Endometrial microvascular endothelial cells (primary cell): Measurements from ENCODE around the gene ENTHD1. TPM values are rescaled to one million over a fixed set of nuclear protein-coding genes. Genes with fewer than 3 reads are reported as not detected.
"Not testable (repeated sequence)": the region's sequence is repeated elsewhere in the genome, so short reads cannot be mapped to it uniquely, and the experiment has no call there.

Source experiments
- in situ Hi-C: cut with HindIII; loops from 2 replicates; pipeline ENCODE4 v1.10.0; 2017; ENCODE audit warnings: low sequenced_read_pairs, low pct_unique_long_range_greater_than_20kb; ENCODE audit errors: inconsistent ontology term
- total RNA-seq: library from RNA; depleted of rRNA; stranded (reverse); fragments of >200 nt; gene quantifications from one replicate; pipeline ENCODE4 v1.2.3, GENCODE V29; 2015; ENCODE audit errors: inconsistent ontology term

The ENTHD1 gene
- total RNA-seq, 1 donor from 2014 or later = not detected

DNA sequence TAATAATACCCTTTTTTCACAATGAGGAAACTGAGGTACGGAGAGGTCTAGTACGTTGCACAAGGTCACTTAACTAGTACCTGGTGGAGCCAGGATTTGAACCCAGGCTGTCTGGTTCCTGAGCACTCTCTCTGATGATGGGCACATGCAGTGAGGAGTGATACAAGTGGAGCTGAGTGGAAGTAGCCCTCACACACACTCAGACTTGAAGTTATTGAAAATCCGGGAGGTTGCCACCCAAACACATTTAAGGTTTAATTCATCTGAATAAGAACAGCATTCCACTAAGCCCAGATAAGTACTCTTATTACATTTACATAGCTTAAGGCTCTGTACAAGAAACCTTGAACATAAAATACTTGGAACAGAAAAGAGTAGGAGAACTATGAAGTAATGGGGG lies 12.1 kb upstream of the ENTHD1 start:
- in situ Hi-C loops = no loop called here

DNA sequence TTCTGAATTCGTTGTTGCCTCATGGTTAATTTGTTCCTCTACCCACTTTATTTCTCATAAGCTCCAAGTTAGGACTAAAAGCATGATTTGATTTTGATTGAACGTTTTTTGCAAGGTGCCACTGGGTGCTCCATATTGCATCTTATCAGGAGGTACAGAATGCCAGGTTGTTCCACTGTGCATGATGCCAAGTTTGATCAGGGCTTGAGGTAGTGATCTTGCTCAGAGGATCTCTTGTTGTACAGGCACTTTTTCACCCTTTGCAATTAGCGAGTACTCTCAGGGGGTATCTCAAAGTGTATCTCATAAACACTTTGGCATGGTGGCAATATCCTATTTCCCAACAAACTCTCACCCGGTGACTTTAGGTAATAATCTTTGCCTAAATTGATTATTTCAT lies 11.3 kb upstream of the ENTHD1 start:
- in situ Hi-C loops = no loop called here

DNA sequence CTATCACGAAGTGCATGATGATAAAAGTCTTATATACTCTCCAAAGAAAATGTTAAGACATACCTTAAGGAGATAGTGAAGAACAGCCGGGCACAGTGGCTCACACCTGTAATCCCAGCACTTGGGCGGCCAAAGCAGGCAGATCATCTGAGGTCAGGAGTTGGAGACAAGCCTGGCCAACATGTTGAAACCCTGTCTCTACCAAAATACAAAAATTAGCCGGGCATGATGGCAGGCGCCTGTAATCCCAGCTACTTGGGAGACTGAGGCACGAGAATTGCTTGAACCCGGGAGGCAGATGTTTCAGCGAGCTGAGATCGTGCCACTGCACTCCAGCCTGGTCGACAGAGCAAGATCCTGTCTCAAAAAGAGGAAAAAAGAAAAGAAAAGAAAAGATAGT lies 10.5 kb upstream of the ENTHD1 start:
- in situ Hi-C loops = not testable (repeated sequence)

DNA sequence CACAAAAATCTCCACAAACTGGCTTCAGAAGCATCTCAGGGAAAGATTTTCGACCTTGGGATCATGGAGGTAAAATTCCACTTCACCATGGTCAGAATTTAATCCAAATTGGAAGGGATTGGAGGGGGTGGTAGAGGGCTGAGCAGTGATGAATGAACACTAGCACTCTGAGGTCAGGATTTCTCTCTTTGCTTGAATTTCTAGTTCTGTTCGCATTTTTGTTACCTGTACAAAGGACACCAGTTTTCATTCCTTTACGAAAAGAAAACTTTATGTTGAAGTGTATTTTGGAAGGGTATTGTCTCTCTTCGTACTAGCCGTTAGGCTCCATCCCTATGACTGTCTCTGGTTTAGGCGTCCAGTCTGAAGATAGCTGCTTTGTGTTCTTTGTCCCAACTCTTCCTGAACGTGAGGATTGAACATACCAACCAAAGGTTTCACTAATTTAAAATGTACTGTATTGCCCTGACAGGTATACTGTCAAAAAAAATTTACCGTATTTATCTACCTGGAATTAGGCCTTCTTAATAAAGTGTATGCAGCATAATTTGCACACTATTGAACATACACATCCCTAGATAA lies 8.1 kb upstream of the ENTHD1 start:
- in situ Hi-C loops = no loop called here

DNA sequence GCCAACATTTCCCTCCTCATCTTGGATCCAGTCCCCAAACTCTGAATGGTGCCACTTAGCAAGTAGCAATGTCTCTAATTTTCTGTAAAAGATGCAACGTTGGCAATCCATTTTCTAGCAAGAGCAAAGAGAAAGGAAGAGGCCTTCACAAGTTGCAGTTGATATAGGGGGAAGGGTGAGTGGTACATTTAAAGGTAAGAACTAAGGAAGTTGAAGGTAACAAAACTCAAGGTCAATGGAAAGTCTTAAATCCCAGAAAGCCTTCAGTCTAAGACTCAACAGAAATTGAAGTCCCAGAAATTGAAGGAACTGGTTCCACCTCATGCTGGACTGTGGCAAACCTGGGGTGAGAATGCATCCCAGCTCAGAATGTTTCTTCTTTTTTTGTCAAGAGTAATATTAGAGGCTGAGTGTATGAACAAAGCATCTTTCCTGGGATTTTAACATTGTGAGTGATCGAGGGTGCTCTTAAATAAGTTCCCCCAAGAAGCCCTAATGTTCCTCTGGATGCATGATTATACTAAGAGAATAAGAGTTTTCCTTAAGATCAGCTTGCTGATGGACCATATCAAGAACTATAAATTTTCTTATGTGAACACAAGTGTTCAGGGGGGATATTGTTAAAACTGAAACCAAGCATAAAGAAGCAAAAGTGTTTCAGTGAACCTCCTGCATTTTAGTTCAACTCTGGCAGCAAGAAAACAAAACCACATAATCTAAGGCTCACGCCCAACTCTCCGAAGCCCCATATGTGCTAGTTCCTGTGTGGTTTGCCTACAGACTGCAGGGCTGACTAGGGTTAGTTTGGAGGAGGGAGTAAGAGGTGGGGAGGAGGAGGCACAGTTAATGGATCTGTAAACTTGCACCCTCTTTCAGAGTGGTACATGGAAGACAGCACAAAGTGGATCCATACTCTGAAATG lies 7.0 kb upstream of the ENTHD1 start, which contains the start of gene GRAP2:
Gene GRAP2, plus strand, starts transcription at position 779 of the 922 bp plus-strand sequence. CDS start 46,023 bp downstream, outside the sequence.
- in situ Hi-C loops = no loop called here

DNA sequence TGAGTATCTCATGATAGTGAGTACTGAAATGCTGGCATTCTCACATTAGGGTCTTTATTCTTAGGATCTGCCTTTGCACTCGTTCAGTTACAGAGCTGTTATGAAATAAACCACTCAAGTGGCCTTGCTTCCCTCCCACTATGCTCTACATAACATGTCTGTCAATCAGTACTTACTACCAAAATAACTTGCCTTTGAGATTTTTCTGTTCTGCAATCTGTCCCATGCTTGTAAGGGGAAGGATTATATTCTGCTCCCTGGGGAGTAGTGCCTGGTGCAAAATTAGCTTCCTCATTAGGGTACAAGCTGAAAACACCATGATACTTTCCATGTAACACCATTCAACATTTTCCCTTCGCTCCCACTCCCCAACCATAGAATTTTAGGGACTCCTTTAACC lies 5.4 kb upstream of the ENTHD1 start:
- in situ Hi-C loops = no loop called here

DNA sequence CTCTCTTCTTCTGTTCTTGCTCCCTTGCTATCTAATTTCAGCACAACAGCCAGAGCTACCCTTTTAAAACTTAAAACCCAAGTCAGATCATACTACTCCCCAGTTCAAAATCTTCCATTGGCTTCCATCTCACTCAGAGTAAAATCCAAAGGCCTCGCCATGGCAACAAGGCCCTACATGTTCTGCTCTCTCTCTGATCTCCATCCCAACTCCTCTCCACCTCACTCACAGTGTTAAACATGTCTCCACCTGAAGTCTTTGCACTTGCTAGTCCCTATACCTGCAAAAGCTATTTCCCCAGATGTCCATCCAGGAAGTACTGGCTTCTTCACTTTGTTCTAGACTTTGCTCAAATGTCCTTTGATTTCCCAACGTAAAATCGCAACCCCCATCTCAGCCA lies 4.3 kb upstream of the ENTHD1 start:
- in situ Hi-C loops = no loop called here

DNA sequence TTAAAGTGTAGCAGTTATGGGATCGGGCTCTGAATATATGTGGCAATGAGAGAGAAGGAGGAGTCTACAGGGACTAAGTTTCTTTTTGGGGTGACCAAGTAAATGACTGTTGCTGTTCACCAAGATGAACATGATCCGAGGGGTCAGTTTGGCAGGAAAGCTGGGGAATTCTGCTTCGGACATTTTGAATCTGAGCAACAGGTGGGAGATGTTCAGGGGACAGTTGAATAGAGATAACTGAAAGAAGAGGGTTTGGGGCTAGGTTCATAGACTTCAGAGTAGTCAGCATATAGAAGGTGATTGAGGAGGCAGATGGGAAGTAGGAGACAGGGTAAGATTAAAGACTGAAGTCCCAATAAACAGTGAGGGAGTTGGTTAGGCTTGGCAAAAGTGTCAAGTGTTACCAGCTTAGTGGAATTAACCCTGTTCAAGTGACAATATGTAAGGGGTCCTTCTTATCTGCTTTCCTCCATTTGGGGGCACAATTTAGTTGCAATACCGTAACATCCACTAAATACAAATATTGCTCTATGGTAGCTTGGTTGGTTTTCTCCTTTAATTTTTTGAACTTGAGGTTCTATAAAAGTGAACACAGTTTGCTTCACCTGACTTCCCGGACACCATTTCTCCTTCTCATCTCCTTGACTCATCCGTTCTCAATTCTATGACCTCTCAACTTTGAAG lies 2.9 kb upstream of the ENTHD1 start:
- in situ Hi-C loops = no loop called here

DNA sequence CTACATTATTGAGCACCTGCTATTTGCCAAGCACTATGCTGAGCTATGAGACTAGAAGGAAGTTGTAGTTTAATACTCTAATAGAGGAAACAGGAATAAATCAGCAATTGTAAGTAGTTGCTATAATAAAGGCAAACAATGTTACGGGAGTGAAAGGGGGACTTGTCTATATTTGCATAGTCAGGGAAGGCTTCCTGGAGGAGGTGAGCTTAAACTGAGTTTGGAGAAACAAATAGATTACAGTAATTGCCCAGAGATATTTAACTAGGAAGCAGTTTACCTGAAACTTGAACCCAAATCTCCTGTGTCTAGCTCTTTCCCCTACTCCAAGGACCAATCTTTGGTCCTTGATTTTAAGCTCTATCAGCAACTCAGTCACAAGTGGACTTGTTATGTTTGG lies 2.1 kb upstream of the ENTHD1 start:
- in situ Hi-C loops = no loop called here

DNA sequence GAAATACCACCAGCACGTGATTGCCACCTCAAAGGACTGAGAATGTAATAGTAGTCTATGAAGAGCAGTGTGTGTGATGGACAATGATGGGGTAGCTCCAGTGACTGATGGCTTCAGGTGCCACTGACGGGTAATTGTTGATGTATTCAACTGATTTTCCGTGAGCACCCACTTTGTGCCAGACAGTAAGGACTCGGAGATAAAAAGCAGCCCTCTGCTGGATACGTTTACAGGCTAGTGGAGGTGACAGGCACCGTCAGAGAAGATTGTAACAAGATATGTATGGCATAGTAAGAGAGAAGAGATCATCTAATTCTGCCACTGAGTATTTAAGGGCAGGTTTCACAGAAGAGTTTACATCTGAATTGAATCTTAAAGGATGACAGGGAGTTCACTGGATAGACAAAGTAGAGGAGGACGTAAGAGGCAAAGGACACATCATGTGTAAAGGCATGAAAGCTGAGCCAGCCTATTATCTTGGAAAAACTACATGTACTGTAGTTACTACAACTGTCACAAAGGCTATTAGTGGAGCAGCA lies 1.1 kb upstream of the ENTHD1 start:
- in situ Hi-C loops = no loop called here

DNA sequence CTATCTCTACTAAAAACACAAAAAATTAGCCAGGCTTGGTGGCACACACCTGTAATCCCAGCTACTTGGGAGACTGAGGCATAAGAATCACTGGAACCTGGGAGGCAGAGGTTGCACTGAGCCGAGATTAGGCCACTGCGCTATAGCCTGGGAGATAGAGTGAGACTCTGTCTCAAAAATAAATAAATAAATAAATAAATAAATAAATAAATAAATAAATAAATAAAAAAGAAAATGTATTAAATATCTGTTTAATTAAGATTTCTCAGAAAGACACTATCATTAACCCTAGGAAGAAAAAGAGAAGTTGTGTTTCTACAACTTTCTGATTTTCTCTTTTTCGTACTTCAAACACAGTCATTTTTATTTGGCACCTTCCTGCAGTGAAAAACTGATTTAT lies 3.6 kb downstream of the ENTHD1 start:
- in situ Hi-C loops = not testable (repeated sequence)

DNA sequence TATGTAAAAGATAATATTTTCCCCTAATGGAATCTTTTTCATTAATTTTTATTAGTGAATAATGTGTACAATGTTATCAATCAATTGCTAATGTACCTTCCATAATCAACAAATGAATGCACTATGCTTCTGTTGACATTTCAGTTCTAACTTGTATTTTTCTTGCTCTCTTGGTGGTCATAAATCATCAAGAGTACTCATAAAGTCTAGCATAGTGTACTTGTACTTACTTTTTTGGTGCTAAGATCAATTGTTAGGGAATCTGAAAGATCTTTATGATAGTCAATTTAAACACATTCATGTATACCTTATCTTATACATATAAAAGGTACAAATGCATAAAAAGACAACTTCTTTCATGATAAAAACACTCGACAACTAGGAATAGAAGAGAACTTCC lies 10.5 kb downstream of the ENTHD1 start:
- in situ Hi-C loops = no loop called here

DNA sequence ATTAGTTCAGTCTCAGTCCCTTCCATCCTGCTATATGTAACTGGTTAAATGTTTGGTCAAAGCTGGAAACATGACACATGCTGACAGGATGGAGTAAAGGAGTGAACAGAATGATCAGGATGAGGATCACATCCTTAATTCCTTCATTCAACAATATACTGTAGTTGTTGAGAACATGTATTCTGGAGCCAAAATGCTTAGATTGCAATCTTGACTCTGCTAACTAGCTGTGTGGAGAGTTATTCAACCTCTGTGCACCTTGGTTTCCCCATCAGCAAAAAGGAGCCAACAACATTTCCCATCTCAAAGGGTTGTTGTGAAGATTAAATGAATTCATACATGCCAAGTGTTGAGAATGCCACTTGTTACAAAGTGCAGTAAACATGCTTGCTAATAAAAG lies 12.8 kb downstream of the ENTHD1 start:
- in situ Hi-C loops = no loop called here

DNA sequence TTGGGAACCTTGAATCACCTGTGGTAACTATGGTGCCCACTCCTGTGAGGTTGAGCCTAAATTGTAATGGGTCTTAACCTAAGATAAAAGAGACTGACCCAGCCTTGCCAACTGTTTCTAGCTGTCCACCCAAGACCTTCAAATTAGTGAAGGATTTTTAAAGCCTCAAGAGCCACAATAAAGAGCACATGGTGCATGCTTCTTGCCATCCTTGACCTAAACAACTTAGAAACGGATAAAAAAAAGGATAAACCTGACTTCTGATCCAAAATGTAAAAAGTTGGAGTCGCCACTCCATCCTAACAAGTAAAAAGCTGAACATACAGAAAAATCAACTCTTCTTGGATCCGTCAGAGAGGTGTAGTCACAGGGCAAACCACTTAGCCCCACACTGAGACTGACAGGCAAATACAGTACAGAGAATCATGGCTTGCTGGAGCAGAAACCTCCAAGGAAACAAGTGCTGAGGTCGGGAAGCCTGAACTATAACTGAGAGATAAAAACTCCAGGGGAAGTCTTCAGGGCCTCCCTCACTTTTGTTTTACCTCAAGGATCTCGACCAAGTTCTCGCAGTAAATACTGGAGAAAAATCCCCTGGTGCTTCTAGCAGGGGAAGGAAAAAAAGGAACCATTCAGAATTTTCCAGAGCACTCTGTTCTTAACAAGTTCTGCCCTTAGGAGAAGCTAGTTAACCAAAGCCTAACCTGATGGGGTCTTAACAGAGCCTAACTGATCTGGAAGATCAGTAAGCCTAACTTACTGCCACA lies 16.3 kb downstream of the ENTHD1 start:
- in situ Hi-C loops = no loop called here

DNA sequence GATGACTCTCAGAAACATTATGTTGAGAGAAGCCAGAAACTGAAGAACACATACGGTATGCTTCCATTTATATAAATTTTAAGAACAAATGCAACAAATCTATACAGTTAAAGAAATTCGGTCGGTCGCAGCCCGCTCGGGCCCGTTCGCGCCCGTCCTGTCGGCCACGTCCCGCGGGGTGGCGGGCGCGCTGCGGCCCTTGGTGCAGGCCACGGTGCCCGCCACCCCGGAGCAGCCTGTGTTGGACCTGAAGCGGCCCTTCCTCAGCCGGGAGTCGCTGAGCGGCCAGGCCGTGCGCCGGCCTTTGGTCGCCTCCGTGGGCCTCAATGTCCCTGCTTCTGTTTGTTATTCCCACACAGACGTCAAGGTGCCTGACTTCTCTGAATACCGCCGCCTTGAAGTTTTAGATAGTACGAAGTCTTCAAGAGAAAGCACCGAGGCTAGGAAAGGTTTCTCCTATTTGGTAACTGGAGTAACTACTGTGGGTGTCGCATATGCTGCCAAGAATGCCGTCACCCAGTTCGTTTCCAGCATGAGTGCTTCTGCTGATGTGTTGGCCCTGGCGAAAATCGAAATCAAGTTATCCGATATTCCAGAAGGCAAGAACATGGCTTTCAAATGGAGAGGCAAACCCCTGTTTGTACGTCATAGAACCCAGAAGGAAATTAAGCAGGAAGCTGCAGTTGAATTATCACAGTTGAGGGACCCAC lies 18.2 kb downstream of the ENTHD1 start:
- in situ Hi-C loops = not testable (repeated sequence)

DNA sequence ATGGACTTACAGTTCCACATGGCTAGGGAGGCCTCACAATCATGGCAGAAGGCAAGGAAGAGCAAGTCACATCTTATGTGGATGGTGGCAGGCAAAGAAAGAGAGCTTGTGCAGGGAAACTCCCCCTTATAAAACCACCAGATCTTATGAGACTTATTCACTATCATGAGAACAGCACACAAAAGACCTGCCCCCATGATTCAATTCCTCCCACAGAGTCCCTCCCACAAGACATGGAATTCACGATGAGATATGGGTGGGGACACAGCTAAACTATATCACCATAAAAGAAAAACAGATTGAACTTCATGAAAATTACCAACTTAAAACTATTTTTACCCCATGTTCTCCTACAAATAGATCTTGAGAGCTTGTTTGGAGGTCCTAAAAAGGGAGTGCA lies 19.6 kb downstream of the ENTHD1 start:
- in situ Hi-C loops = no loop called here

DNA sequence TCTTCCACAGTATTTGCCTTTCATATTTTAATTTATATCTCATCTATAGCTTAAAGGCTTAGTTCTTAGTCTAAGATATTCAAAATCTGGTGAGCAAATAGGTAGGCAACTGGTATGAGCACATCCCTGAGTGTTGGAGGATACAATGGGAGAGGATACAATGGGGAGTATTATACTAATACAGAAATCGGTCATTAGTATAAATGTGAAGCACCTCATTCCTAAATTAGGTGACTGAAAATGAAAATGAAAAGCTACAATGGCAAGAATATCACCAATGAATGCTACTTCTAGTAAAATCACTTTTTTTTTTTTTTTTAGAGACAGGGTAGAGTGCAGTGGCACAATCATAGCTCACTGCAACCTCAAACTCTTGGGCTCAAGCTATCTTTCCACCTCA lies 21.0 kb downstream of the ENTHD1 start:
- in situ Hi-C loops = no loop called here

DNA sequence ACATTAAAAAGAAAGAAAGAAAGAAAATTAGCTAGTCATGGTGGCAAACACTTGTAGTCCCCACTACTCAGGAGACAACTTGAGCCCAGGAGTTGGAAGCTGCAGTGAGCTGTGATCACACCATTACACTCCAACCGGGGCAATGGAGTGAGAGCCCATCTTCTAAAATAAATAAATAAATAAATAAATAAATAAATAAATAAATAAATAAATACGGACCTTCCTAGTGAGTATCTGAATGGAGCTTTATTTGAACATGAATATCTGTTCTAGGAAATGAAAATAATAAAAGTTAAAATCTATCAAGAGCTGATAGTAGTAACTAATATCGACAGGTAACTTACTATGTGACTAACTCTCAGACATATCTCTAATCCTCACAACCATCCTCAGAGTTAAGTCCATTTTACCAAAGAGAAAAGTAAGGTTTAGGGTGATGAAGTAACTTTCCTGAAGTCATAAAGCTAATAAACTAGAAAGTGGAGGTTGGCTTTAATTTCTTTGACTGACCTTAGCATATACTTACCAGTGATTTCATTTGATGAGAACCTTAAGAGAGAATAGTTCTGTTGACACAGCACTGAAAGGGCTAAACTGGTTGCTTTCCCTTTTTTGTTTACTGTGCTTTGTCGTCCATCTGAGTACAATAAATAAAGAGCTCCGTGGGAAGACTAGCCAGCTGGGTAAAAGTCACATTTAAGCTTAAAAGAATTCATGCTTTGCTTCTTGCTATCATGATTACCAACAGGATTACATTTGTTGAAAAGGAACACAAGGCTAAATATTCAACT lies 22.4 kb downstream of the ENTHD1 start:
- in situ Hi-C loops = no loop called here
